Measurements from ENCODE around the gene TFF3.
"Not testable (repeated sequence)": the region's sequence is repeated elsewhere in the genome, so short reads cannot be mapped to it uniquely, and the experiment has no call there.

The TFF3 gene

GRCh38 chr21:42304556-42305454 is 10.4 kb downstream of the TFF3 start:
- DNase-seq (ENCODE audit: low read depth): no peak

- DNase-seq (ENCODE audit: low read depth): no peak
Measured at GRCh38 chr21:42303443-42303842, 11.8 kb downstream of the TFF3 start.

- no peak for DNase-seq (ENCODE audit: low read depth)
Measured at GRCh38 chr21:42302794-42303193, 12.4 kb downstream of the TFF3 start.

- DNase-seq (ENCODE audit: low read depth): no peak
Measured at GRCh38 chr21:42302076-42302650, 13.0 kb downstream of the TFF3 start.

GRCh38 chr21:42301371-42302075 is 13.7 kb downstream of the TFF3 start:
- DNase-seq (ENCODE audit: low read depth): no peak

GRCh38 chr21:42300956-42301355 is 14.3 kb downstream of the TFF3 start:
- DNase-seq (ENCODE audit: low read depth): no peak

GRCh38 chr21:42300045-42300583 is 15.1 kb downstream of the TFF3 start:
- DNase-seq (ENCODE audit: low read depth): no peak

GRCh38 chr21:42299324-42300044 is 15.7 kb downstream of the TFF3 start:
- no peak for DNase-seq (ENCODE audit: low read depth)

GRCh38 chr21:42298657-42299056 is 16.6 kb downstream of the TFF3 start:
- DNase-seq (ENCODE audit: low read depth): no peak

- DNase-seq (ENCODE audit: low read depth): no peak
Measured at GRCh38 chr21:42298237-42298636, 17.0 kb downstream of the TFF3 start.

GRCh38 chr21:42297377-42297776 is 17.8 kb downstream of the TFF3 start:
- DNase-seq (ENCODE audit: low read depth): no peak

GRCh38 chr21:42296501-42296900 is 18.7 kb downstream of the TFF3 start:
- DNase-seq (ENCODE audit: low read depth): no peak

- no peak for DNase-seq (ENCODE audit: low read depth)
Measured at GRCh38 chr21:42295845-42296244, 19.4 kb downstream of the TFF3 start.

- DNase-seq (ENCODE audit: low read depth): no peak
Measured at GRCh38 chr21:42294273-42294880, 20.8 kb downstream of the TFF3 start.

GRCh38 chr21:42293649-42294272 is 21.4 kb downstream of the TFF3 start:
- no peak for DNase-seq (ENCODE audit: low read depth)

- not testable (repeated sequence) for DNase-seq (ENCODE audit: low read depth)
Measured at GRCh38 chr21:42292563-42293142, 22.6 kb downstream of the TFF3 start.

GRCh38 chr21:42291751-42292562 is 23.3 kb downstream of the TFF3 start:
- no peak for DNase-seq (ENCODE audit: low read depth)

GRCh38 chr21:42291003-42291750 is 24.0 kb downstream of the TFF3 start:
- no peak for DNase-seq (ENCODE audit: low read depth)

GRCh38 chr21:42290505-42290904 is 24.7 kb downstream of the TFF3 start:
- DNase-seq (ENCODE audit: low read depth): no peak

All from T-helper 22 cell (primary cell).